GM12892 (cell line): ENCODE data around the gene OR6A2. TPM values are rescaled to one million over a fixed set of nuclear protein-coding genes. Genes with fewer than 3 reads are reported as not detected.
A peak's percentile ranks its signal among the peaks of the same experiment; 100 is the strongest.

Experiments used
- DNase-seq: peaks from one replicate; pipeline ENCODE4 v3.0.0; 2011; ENCODE audit not compliant: insufficient read length
- FAIRE-seq: peaks from 2 replicates; lab custom pipeline; 2011; peaks lifted over from hg19 to GRCh38; lab: Jason Lieb, UNC
- POLR2A ChIP-seq: IDR thresholded peaks from 2 replicates; pipeline ENCODE4 v1.6.1; 2011; ENCODE audit warnings: low read depth, low read length, control low read depth
- POLR2AphosphoS5 ChIP-seq: IDR thresholded peaks from 2 replicates; pipeline ENCODE4 v1.6.1; 2011; ENCODE audit warnings: low read depth, low read length, control low read depth
- TAF1 ChIP-seq: IDR thresholded peaks from 2 replicates; pipeline ENCODE4 v1.6.1; 2011; ENCODE audit warnings: low read depth, mild to moderate bottlenecking, control low read depth, low read length, borderline replicate concordance
- polyA plus RNA-seq: library from polyadenylated mRNA; unstranded; fragments of >200 nt; gene quantifications from one replicate; pipeline ENCODE4 v1.2.1, GENCODE V29; 2012; ENCODE audit warnings: missing spikeins, inconsistent platforms; ENCODE audit not compliant: missing spikeins

Gene OR6A2
- not detected for polyA plus RNA-seq

DNA sequence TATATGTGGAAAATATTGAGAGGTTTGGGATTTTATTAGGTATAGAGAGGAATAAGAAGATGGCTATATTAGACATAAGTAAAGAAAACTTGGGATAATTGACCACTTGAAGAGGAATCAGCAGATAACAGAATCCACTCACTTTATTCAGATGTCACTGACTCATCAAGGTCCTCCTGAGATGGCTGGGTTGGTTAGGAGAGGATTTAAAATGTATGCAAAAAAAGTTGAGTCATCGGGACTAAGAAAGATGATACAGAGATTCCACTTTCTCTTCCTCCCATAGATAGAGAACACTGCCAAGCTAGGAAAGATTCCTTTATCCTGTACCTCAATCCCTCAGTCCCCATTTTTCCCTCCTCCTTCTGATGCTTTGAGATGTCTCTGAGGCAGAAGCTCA, at the start of gene OR6A2:
TSS of gene OR6A2 (minus strand) at position 288 of the 400 bp plus-strand sequence. CDS start 3,981 bp downstream, outside the sequence.
- DNase-seq (no peak), FAIRE-seq (no peak)
- TF ChIP-seq POLR2A (no peak), POLR2AphosphoS5 (no peak), TAF1 (no peak)

DNA sequence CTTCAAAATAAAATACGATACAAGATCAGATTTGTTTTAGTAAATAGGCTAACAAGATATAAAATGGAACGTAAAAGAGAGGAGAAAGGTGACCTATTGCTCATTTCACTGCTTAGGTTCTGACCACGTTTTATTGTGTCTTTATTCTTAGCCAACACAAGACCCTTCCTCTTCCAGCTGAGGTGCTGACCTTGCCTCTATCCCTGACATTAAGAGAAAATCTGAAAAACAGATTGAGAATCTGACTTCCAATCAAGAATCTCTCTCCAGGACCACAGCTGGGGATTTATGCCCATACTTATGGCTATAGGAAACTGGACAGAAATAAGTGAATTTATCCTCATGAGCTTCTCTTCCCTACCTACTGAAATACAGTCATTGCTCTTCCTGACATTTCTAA, 45.9 kb upstream of the OR6A2 start, which contains the start of gene OR10A5:
TSS of gene OR10A5 (plus strand) at position 301 of the 400 bp plus-strand sequence. CDS start at position 301, 0 bp downstream.
- FAIRE-seq = no peak
- no peak for DNase-seq
- no peak for TF ChIP-seq TAF1
- no peak for TF ChIP-seq POLR2AphosphoS5
- no peak for TF ChIP-seq POLR2A

DNA sequence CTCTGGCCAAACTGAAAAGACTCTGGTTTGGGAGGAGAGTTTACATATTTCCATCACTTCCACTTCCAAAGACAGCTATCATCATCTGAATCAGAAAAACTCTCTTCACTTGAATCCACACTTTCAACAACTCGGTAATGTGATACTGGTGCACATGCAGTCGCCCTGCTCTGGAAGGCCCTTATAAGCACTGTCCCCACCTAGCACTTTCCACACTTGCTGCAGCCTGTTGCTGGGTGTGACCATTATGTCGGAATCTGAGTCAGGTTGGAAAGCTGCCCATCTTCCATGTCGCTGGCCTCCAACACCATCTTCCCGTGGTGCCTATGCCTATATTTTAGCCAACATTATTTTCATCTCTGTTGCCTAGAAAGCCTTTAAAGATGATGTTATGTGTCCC, 44.9 kb upstream of the OR6A2 start:
- TF ChIP-seq POLR2A = no peak
- no peak for TF ChIP-seq TAF1
- TF ChIP-seq POLR2AphosphoS5 = no peak
- DNase-seq = no peak
- FAIRE-seq = peak; percentile 71

DNA sequence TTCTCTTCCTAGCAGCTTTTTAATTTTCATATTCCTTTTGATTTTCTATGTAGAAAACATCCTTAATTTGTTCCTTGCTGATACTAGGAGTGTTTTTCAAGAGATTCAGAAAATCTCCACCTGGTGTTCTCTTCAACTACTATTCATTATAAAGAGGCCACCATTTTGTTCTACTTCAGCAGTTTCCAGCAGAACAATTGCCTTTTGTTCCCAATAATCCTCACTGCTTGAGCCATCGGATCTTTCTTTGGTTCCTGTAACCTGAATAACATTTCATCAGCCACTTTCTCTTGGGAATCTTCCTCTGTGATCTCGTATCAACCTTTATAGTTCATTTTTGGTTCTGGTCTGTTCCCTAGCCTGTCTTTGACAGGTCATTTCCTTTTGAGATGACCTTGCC, 44.2 kb upstream of the OR6A2 start:
- TF ChIP-seq POLR2A (no peak), TAF1 (no peak), POLR2AphosphoS5 (no peak)
- DNase-seq = no peak
- no peak for FAIRE-seq

DNA sequence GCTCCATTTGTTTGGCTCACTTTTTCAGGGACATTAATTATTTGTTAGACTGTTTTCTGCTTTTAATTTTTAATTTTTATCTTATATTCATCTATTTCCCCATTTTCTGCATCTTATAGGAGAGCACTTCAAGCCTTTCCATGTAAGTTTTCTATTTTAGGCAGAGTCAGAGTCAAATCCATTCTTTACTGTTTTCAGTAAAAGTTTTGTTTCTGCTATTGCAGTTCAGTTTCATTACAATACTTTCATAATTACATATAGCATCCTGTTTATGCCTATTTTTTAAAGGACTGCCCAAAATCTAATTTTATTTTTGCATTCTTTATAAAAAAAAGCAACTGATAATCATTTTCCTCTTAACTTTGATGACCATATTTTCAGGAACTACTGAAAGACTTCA, 42.2 kb upstream of the OR6A2 start:
- FAIRE-seq (peak; percentile 82), DNase-seq (no peak)
- TF ChIP-seq TAF1 = no peak
- TF ChIP-seq POLR2AphosphoS5 = no peak
- no peak for TF ChIP-seq POLR2A

DNA sequence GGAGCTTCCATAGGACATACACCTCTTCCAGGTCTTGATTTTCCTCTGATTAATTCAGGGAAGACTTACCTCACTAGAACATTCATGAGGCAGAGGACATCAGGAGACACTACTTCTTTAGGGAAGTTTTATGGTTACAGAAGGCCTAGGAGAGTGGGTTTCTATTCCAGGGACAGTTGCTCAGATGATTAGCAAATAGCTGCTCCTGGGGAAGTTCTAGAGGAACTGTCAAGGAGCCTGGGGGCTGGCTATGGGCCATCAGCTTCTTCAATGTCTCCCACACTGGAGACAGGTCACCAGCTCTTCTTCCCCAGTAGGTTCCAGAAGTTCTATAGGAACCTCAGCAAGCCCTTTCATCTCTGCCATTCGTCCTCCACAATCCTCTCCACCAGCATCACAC, 34.5 kb upstream of the OR6A2 start:
- no peak for TF ChIP-seq TAF1
- no peak for TF ChIP-seq POLR2AphosphoS5
- TF ChIP-seq POLR2A = no peak
- FAIRE-seq (no peak), DNase-seq (no peak)

DNA sequence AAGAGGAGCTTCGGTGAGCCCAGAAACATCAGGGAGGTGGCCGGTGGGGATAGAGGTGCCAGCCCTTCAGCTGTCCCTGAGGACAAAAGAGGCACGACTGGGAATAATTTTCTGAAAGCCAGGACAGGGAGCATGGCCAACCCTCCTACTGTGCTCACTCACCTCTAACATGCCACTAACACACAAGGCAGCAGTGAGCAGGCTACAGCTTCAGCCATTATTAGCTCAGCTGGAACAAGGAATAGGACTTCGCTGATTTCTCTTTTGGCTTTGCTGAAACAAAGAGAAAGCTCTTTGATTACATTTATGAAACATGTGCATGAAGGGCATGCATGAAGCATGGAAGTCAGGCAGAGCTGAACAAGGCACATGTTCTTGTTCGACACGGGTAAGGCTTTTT, 33.9 kb upstream of the OR6A2 start:
- DNase-seq (no peak), FAIRE-seq (peak; percentile 78)
- TF ChIP-seq POLR2AphosphoS5 (no peak), TAF1 (no peak)

DNA sequence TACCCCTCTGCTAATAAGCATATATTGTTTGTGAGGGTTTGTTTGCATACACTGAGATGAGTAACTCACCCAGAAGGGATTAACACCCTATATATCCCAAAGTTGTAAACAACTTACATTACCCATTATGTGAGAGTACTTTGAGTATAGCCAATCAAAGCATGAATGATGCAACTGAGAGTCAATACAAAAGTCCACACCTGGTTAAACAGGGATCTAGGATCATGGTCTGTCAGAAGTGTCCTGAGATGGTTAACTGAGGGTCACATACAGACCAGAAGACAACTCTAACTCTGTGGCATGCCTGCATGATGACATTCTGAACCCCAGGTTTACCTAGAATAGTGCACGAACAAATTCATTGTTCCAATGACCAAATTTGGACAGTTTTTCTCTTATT, 28.6 kb upstream of the OR6A2 start:
- FAIRE-seq (peak; percentile 27), DNase-seq (no peak)
- no peak for TF ChIP-seq TAF1
- TF ChIP-seq POLR2AphosphoS5 = no peak
- TF ChIP-seq POLR2A = no peak

DNA sequence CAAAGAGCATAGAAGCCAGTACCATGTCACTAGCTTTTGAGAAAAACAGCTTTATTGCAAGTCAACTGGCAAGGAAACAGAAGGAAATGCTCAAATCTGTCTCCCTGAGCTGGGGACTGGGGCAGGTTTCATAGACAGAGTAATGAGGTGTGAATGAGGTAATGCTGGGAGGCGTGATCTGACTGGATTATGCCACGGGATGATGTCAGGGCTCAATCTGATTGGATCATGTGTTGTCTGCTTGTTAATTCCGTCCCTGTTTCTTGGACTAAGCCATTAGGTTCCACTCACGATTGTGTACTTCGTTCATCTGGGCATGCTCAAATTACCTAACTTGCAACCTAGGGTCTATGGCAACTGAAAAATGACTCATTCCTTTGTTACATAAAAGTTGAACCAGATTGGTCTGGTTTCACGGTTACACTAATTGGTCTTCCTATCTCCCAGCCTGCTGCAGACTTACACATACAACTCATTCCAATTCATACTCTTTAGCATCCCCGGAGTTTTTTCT, 25.8 kb upstream of the OR6A2 start:
- DNase-seq (no peak), FAIRE-seq (peak; percentile 67)
- no peak for TF ChIP-seq POLR2AphosphoS5
- TF ChIP-seq TAF1 = no peak
- TF ChIP-seq POLR2A = no peak

DNA sequence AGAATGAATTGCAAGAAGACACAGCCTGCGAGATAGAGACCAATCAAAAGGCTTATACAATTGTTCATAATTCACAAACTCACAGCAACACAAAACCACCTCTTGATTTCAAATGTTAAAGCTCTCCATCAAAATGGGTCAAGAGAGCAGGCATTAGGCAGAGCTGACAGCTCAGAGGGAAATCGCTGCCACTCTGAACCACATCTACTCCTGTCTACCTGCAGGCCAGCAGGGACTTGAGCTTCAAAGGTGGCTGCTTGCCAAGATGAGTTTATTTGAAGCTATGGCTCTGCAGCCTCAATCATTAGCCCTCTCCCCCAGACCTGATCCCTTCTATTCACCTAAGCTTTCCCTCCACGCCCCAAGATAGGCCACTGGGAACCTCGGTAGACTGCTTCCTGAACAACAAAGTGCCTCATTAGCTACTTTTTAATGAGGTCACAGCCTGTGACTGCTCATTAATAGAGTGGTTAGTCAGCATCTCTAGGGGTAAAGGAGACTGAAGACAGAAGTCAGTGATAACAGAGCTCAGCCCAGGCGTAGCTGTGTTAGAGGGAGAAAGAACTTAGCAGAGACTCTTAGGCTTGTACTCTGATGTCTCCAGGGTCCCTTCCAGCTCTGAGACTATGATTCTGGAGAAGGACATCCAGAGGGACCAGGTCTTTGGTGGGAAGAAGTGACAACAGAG, 24.8 kb upstream of the OR6A2 start:
- DNase-seq (no peak), FAIRE-seq (peak; percentile 88)
- TF ChIP-seq POLR2A (no peak), POLR2AphosphoS5 (no peak), TAF1 (no peak)

DNA sequence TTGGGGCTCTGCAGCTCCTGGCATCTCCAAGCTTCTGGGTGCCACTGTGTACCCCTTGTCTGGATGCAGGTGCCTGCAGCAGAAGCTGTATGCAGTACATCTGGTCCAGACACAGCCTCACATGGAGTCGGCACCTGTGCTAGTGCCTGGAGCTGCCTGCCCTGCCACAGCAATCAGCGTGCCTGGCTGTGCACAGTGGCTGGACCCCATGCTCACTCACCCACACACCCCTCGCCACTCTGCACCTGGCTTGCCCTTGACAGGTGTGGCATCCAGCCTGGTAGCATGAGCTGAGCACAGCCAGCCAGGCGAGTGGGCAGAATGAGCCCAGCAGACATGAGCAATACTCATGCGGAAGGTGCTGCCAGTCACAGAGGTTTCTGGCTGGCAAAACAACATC, 19.5 kb upstream of the OR6A2 start:
- FAIRE-seq (no peak), DNase-seq (no peak)
- TF ChIP-seq POLR2A = no peak
- no peak for TF ChIP-seq POLR2AphosphoS5
- TF ChIP-seq TAF1 = no peak

DNA sequence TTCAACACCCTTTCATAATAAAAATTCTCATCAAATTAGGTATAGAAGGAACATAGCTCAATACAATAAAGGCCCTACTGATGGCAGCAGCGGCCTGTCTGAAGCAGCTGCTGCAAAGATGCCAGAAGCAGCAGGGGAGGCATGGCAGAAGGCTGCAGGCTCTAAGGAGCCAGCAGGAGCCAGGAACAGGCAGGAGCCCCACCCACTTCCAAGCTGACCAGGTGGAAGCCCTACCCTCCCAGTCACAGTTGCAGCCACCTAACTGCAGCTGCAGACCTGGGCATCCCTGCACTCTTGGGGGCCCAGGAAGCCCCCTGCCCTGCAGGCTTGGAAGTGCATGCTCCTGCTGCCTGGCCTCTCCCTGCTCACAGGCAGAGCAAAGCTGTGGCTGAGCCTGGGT, 18.2 kb upstream of the OR6A2 start:
- FAIRE-seq (no peak), DNase-seq (no peak)
- TF ChIP-seq POLR2AphosphoS5 = no peak
- no peak for TF ChIP-seq POLR2A
- TF ChIP-seq TAF1 = no peak
